NB4 (cell line): Measurements from ENCODE around the gene MAST4.

ENCODE experiments used
- POLR2A ChIP-seq: IDR thresholded peaks from 2 replicates; pipeline ENCODE4 v1.6.1; 2011; ENCODE audit warnings: mild to moderate bottlenecking; ENCODE audit not compliant: insufficient read length; ENCODE audit errors: extremely low read depth
- TF ChIP-seq, protein P1 (sequence below): IDR thresholded peaks from 2 replicates; pipeline ENCODE4 v1.6.1; 2011; ENCODE audit warnings: low read depth, low read length

GRCh38 chr5:67098656-67099055, 502.5 kb downstream of the MAST4 start:
- no peak for TF ChIP-seq POLR2A
- TF ChIP-seq, protein P1, sequence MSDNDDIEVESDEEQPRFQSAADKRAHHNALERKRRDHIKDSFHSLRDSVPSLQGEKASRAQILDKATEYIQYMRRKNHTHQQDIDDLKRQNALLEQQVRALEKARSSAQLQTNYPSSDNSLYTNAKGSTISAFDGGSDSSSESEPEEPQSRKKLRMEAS = no peak
